Fibroblast of skin of right quadriceps (primary cell): ENCODE results near the gene VTCN1.

Experiments
- DNase-seq: peaks from one replicate; pipeline ENCODE4 v3.0.0-alpha.2; 2013

VTCN1 gene

GRCh38 chr1:117093870-117094621 lies 116.7 kb downstream of the VTCN1 start:
- peak; percentile 62 for DNase-seq
